A673 (cell line): Measurements from ENCODE around the gene DLG2.

ENCODE experiments used
- CTCF ChIP-seq: fragments of 300-800, 200-600 bp; sonication (generic); conservative IDR thresholded peaks from 2 replicates; pipeline ENCODE4 v1.5.1; 2017; ENCODE audit warnings: low read depth, mild to moderate bottlenecking, antibody characterized with exemption, low read length, moderate library complexity, mixed read lengths
- EZH2 ChIP-seq: fragments of 200-600 bp; sonication (generic); IDR thresholded peaks from 2 replicates; pipeline ENCODE4 v1.6.1; 2017; ENCODE audit warnings: borderline replicate concordance, low read depth, mild to moderate bottlenecking, mixed read lengths, antibody characterized with exemption, low read length; ENCODE audit not compliant: poor library complexity, severe bottlenecking

GRCh38 chr11:84019571-84020194 is 1607.5 kb downstream of the DLG2 start:
- TF ChIP-seq EZH2 (no peak), CTCF (no peak)
